Panc1 (cell line): ENCODE results near the gene ZNF451.

Experiments used
- POLR2AphosphoS5 ChIP-seq: IDR thresholded peaks from 2 replicates; pipeline ENCODE4 v1.6.1; 2012; ENCODE audit warnings: mild to moderate bottlenecking, low read depth, low read length, moderate library complexity
- SIN3A ChIP-seq: IDR thresholded peaks from 2 replicates; pipeline ENCODE4 v1.6.1; 2012; ENCODE audit warnings: low read depth, mild to moderate bottlenecking, low read length, moderate library complexity, borderline replicate concordance; ENCODE audit not compliant: insufficient read depth
- TCF7L2 ChIP-seq: IDR thresholded peaks from 2 replicates; pipeline ENCODE4 v1.6.1; 2011; ENCODE audit warnings: mild to moderate bottlenecking, low read depth, low read length, inconsistent platforms
- TF ChIP-seq, protein P1 (sequence below): fragments of 450-650 bp; IDR thresholded peaks from 2 replicates; pipeline ENCODE4 v1.5.1; 2017; ENCODE audit warnings: mild to moderate bottlenecking
- TF ChIP-seq, protein P2 (sequence below), 2 experiments: IDR thresholded peaks; 2 replicates each; pipeline ENCODE4 v1.6.1; 2011 to 2012; ENCODE audit warnings: low read depth in 2 of 2, control low read depth in 1 of 2, low read length in 1 of 2, mild to moderate bottlenecking in 1 of 2, moderate library complexity in 1 of 2; ENCODE audit not compliant: insufficient read depth in 1 of 2

DNA sequence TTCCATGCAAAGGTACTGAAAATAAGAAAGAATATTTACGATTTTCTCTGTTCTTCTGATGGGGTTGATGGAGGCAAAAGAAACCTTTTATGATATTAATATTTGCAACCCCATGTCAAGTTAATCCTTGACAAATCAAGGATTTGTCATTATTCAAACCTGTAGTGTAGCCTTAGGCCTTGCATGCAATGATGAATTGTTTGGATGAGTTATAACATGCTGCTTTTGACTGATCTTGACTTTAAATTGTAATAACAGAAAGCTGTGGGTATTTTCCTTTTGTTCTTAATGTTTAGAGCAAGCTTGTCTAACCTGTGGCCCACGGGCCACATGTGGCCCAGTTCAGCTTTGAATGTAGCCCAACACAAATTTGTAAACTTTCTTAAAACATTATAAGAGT lies 69.1 kb downstream of the ZNF451 start:
- TF ChIP-seq, protein P1, sequence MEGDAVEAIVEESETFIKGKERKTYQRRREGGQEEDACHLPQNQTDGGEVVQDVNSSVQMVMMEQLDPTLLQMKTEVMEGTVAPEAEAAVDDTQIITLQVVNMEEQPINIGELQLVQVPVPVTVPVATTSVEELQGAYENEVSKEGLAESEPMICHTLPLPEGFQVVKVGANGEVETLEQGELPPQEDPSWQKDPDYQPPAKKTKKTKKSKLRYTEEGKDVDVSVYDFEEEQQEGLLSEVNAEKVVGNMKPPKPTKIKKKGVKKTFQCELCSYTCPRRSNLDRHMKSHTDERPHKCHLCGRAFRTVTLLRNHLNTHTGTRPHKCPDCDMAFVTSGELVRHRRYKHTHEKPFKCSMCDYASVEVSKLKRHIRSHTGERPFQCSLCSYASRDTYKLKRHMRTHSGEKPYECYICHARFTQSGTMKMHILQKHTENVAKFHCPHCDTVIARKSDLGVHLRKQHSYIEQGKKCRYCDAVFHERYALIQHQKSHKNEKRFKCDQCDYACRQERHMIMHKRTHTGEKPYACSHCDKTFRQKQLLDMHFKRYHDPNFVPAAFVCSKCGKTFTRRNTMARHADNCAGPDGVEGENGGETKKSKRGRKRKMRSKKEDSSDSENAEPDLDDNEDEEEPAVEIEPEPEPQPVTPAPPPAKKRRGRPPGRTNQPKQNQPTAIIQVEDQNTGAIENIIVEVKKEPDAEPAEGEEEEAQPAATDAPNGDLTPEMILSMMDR: no peak
- no peak for TF ChIP-seq SIN3A
- TF ChIP-seq, protein P2, sequence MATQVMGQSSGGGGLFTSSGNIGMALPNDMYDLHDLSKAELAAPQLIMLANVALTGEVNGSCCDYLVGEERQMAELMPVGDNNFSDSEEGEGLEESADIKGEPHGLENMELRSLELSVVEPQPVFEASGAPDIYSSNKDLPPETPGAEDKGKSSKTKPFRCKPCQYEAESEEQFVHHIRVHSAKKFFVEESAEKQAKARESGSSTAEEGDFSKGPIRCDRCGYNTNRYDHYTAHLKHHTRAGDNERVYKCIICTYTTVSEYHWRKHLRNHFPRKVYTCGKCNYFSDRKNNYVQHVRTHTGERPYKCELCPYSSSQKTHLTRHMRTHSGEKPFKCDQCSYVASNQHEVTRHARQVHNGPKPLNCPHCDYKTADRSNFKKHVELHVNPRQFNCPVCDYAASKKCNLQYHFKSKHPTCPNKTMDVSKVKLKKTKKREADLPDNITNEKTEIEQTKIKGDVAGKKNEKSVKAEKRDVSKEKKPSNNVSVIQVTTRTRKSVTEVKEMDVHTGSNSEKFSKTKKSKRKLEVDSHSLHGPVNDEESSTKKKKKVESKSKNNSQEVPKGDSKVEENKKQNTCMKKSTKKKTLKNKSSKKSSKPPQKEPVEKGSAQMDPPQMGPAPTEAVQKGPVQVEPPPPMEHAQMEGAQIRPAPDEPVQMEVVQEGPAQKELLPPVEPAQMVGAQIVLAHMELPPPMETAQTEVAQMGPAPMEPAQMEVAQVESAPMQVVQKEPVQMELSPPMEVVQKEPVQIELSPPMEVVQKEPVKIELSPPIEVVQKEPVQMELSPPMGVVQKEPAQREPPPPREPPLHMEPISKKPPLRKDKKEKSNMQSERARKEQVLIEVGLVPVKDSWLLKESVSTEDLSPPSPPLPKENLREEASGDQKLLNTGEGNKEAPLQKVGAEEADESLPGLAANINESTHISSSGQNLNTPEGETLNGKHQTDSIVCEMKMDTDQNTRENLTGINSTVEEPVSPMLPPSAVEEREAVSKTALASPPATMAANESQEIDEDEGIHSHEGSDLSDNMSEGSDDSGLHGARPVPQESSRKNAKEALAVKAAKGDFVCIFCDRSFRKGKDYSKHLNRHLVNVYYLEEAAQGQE (IDR thresholded peaks at IDR 0.05; ENCODE audit: insufficient read depth in 1 of 2, low read depth in 2 of 2, low read length in 1 of 2): no peak
- TF ChIP-seq POLR2AphosphoS5: no peak
- no peak for TF ChIP-seq TCF7L2
